GM19397 (cell line): ENCODE measurements around the gene PLCG2.
"Not testable (repeated sequence)": the region's sequence is repeated elsewhere in the genome, so short reads cannot be mapped to it uniquely, and the experiment has no call there.

ENCODE experiments used
- ATAC-seq: cut with Tn5 transposase; IDR thresholded peaks from one replicate; pipeline ENCODE4 v1.9.1; 2021; ENCODE audit warnings: mild to moderate bottlenecking, moderate library complexity; ENCODE audit not compliant: unreplicated experiment

The PLCG2 gene

DNA sequence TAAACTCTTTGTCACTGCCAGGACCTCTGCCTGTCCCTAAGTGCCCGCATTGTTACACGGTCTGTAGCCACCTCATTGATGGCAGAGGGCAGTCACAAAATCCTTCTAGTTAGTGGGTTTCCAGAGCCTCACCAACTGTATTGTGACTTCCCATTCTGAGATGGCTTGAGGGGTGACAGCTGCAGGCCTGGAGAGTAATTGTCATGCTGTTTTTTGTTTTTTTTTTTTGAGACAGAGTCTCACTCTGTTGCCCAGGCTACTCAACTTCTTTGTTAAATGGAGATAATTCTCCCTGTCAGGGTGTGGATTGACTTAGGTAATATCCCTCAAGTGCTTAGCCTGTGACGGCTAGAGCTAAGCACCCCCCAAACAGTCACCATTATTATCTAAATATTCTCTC lies 154.3 kb downstream of the PLCG2 start:
- no peak for ATAC-seq

DNA sequence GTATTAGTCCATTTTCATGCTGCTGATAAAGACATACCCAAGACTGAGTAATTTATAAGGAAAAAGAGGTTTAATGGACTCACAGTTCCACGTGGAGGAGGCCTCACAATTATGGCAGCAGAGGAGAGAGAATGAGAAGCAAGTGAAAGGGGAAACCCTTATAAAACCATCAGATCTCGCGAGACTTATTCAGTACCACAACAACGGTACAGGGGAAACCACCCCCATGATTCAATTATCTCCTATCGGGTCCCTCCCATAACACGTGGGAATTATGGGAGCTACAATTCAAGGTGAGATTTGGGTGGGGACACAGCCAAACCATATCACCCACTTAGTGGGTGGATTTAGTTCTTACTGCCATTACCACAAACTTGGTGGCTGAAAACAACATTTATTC lies 155.6 kb downstream of the PLCG2 start:
- ATAC-seq = not testable (repeated sequence)

DNA sequence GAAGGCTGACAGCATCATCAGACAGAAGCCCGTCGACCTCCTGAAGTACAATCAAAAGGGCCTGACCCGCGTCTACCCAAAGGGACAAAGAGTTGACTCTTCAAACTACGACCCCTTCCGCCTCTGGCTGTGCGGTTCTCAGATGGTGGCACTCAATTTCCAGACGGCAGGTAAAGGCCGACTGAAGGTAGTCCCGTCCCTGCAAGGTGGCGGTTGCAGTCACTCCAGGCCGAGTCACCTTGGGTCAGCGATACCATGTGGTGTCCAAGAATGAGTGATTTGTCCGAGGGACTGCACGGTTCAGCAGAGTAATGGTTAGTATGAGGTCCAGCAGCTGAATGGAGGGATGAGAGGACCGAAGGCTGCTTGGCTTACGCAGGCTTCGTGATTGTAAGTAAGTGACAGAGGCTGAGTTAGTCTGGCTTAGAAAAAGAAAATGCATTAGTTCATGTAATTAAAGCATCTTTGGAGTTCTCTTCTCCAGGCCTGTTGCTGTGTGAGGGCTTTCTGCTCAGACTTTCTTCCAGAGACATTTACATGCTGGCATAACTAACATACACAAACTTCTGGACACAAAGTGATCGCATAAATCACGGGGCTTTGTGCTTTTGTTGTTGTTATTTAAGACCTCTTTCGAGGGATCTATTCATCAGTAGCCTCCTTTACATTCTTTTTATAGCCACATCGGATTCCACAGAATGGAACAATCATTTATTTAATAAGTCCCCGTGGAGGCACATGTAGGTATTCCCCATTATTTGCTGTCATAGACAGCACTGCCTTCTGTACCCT lies 157.3 kb downstream of the PLCG2 start:
- ATAC-seq = no peak

DNA sequence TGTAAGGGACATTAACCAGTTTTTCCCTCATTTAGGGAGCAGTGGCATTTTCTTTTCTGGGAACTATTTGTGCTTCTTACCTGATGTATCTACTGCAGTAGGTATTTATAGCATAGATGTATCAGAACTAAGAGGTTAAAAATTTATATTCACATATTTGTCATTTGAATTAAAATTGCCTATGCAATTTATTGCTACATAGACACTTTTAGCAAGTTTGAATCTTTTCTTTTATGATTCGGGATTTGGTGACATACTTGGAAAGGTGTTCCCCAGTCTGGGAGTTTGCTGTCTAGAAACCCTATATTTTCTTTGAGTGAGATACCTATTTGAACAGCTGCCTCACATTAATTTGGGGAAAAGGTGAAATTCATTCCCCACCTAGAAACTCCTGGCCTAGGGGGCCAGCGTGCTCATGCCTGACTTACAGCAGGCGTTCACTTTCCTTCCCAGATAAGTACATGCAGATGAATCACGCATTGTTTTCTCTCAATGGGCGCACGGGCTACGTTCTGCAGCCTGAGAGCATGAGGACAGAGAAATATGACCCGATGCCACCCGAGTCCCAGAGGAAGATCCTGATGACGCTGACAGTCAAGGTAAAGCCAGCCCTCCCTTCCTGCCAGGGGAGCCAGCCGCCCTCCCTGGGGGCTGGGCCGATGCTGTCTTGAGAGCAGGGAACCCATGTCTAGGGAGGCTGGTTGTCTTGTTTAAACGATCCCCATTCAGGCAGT lies 158.4 kb downstream of the PLCG2 start:
- ATAC-seq = no peak

DNA sequence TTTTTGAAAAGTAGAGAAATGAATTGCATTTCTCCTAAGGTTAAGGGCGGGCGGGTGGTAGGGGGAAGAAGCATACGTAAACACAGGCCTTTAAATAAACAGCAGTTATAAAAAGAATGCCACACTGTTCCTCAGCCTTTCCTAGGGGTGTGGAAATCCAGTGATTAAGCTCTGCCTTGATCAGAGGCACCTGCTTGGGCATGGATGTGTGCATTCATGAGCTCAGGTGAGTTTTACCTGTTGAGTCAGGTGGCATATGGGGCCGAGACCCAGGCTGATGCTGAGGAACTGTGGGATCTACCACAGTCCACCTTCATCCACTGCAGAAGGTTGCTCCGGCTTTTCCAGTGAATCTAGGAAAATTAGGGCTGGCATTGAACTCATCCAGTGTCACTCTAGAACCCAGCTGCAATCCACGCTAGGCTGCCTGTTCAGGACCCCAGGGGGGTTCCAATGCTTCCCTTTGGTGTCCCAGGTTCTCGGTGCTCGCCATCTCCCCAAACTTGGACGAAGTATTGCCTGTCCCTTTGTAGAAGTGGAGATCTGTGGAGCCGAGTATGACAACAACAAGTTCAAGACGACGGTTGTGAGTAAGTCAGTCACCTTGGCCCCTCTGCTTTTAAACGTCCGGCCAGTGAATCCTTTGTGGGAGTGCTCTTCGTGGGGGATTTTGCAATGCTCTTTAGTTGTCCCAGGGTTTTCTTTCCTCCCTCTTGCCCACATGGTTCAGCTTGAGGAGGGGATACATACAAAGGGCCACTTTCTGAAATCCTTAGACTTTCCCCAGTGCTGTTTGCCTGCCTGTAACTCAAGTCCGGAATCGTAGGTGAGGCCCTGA lies 159.5 kb downstream of the PLCG2 start:
- no peak for ATAC-seq

DNA sequence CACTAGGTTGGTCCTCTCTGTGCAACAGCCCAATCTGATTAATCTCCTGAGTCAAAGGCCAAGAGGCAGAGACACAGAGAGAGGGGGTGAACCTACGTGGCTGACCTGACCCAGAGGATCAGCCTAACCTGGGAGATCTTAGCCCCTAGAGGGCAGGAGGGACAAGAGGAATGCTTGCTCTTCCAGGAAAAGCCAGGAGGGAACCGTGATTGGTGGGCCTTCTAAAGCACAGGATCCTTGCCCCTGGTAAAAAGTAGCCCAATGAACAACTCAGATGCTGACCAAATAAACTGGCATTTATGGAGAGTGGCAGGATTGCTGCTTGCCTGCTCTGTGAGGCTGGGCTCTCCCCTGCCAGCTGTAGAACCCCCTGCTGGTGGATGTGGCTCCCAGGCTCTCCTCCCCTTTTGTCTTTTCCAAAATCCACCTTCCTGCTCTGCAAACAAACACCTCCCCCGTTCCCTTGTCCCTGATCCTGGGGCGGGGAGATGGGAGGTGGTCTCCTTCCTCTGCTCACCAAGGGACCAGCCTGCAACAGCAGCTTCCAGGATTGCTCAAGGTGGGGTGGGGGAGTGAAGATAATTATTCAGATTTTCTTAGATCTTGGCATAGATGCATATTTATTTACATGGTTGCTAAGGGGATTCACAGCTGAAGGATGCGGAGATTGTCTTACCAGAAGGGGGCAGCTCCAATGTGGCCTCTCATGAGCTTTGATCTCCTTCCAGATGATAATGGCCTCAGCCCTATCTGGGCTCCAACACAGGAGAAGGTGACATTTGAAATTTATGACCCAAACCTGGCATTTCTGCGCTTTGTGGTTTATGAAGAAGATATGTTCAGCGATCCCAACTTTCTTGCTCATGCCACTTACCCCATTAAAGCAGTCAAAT lies 160.3 kb downstream of the PLCG2 start:
- ATAC-seq = no peak

DNA sequence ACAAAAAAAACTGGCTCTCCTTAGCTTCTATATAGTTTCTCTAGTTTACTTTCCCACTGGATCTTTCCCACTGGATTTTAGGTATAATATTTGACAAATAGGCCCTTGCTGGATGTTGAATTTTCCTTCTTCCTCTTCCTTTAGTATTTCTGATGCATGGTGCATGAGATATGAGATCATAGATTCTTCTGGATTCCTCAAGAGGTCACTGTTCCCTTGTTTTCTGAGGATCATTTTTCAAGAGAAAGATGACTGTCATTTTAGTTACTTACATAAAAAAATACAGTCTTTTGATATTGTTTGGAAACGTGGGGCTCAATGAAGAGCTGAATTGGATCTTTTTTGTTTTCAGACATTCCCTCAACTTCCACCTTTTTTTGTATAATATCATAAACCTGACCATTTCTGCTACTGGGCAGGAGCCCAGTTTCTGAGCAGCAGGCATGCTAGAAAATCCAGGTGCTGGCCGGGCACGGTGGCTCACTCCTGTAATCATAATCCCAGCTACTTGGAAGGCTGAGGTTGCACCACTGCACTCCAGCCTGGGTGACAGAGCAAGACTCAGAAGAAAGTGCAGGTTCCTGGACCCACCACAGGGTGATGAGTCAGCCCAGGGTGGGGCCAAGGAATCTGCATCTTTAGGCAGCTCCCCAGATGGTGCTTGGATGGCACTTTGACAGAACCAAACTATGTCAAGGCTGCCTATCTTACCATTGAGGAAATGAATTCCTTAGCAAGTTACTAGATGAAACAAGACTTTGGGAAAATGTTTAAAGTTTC lies 161.9 kb downstream of the PLCG2 start:
- no peak for ATAC-seq

DNA sequence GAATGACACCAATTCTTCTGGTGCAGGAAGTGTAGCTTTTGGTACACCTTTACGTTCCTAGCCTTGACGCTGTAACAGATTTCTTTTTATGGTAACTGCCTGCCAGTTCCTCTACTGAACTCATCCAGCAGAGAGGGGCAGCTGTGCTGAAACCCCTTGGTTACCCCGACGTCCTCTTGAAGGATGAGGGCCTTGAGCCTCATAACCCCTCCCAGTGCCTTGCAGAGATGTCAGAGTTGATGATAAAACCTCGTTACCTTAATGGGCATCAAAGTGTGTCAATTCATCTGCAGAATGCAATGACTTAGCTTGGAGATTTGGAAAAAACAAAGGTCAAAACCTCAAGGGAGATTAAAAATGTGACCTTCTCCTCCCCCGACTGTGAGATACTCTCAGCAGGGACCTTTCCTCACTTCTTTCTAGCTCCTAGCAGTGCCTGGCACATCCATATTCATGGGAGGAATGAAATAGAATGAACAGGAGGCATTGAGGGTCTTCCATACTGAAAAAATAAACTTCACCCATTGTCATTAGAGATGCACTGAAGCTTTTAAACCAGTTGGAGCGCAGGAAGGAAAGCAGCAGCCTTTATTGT lies 163.0 kb downstream of the PLCG2 start:
- ATAC-seq = no peak

DNA sequence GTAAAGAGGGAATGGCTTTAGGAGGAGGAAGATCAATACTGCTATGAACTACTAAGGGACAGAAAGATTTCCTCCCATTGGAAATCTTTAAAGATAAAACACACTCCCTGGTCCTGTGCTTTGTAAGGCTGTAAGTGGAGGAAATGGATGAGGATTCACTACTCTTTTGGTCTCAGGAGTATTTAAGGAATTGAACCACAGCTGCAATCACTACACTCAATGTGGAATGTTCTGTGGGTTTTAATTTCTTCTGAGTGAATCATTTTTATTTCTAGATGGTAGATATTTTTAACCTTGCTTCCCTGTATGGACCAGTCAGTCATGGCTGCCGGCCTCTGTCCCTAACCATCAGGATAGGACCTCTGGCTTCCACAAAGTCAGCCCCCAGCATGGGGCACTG lies 166.6 kb downstream of the PLCG2 start:
- ATAC-seq = no peak

DNA sequence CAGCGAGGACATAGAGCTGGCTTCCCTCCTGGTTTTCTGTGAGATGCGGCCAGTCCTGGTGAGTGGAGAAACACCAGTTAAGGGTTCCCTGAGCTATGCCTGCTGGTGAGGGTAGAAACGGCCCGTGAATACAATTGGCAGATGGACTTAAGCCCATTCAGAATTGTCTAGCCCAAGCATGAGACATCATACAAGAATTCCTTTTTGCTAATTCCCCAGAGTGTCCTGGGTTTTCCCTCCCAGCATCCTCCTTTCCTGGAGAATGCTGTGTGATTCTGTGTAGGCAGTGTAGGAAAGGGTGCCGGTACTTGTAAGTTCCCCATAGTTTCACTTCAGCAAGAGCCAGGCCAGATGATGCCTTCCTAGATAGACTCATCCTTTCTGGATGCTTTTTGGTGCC lies 167.1 kb downstream of the PLCG2 start:
- ATAC-seq = no peak

DNA sequence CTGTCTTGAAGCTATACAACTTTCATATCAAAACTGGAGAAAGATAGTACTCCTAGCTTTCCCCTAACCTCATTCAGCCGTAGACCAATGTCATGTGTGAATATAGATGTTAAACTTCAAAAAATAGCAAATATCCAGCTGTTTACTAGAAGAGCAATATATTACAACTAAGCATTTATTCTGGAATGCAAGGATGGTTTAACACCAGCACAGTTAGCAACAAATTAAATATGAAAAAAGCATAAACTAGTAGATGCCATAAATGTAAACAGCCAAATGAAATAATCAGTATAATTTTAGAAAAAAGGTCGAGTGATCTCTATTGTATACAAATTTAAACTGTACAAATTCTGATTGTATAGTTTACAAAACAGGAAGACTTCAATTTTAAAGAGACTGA lies 172.5 kb downstream of the PLCG2 start:
- ATAC-seq = no peak

DNA sequence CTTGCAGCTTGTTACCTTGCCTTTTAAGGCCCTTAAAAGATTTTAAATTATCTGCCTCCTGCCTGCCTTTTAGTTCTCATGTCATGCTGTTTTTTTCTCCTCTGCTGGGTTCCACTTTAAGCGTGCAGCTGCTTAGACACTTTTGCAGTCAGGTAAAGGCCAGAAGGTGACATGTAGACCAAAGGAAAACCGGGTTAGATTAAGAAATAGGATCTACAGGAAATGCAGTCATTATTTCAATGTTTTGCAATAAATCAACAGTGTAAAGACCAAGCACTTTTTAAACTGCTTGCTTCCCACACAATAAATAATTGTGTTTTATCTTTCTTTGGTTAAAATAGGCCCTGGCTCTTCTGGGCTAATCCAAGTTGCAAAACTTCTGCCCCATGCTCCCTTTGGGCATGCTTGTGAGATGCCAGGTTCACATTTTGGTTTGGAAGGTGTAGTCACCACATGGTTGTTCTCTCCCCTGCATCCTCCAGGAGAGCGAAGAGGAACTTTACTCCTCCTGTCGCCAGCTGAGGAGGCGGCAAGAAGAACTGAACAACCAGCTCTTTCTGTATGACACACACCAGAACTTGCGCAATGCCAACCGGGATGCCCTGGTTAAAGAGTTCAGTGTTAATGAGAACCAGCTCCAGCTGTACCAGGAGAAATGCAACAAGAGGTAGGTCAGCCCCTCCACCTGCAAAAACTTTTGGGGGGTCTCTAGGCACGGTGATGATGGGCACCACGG lies 177.3 kb downstream of the PLCG2 start:
- ATAC-seq = no peak

DNA sequence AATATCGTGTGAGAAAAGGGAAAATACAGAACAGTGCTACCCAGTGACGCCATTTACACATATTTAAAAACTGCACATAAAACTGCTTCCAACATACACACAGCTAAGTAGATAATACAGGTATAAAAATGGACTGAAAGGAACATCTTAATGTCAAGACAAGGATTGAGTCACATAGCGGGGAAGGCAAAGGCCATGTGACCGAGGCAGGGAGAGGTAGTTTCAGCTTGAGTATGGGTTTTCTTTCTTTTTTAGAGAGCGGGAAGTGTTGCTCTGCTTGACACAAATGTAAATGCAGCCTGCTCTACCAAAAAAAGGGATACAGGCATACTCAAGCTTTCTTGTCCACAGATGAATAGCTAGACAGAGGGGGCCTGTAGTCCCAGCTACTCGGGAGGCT lies 185.7 kb downstream of the PLCG2 start:
- no peak for ATAC-seq

DNA sequence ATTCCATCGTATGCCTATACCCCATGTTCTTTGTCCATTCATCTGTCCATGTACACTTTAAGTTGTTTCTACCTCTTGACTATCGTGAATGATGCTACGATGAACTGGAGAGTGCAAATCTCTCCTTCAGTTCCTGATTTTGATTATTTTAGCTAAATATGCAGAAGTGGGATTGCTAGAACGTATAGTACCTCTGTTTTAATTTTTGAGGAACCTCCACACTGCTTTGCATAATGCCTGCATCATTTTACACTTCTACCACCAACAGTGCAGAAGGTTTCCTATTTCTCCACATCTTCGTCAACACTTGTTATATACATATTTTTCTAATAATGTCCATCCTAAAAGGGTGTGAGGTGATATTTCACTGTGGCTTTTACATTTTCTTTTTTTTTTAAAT lies 188.3 kb downstream of the PLCG2 start:
- no peak for ATAC-seq

DNA sequence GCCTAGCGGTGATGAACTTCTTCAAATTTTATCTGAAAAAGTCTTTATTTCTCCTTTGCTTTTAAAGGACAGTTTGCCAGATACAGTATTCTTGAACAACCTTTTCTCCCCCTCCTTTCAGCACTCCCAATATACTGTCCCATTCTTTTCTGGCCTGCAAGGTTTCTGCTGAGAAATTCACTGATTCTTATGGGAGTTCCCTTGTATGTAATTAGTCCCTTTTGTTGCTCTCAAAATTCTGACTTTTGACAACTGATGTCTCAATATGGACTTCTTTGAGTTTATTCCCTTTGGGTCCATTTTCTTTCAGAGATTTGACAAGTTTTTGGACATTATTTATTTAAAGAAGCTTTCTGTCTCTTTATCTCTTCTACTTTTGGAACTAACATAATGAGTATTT lies 192.8 kb downstream of the PLCG2 start:
- no peak for ATAC-seq

DNA sequence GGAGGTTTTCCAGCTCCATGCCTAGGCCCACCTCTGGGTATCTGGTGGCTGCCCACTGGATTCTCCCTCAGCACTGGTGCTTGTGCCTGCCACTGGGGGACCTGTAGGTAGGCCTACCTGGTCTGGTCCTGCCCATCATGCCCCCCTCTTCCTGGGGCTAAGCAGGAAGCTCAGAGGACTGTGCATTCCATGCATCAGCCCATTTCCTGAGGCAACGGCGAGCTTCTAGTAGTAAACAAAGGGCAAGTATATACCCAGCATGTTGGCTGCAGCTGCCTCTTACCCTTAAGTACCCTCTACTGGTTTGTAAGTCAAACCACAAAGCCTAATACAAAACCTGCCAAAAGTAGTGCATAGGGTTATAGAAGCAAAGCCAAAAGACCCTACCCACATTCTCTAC lies 194.6 kb downstream of the PLCG2 start:
- no peak for ATAC-seq

DNA sequence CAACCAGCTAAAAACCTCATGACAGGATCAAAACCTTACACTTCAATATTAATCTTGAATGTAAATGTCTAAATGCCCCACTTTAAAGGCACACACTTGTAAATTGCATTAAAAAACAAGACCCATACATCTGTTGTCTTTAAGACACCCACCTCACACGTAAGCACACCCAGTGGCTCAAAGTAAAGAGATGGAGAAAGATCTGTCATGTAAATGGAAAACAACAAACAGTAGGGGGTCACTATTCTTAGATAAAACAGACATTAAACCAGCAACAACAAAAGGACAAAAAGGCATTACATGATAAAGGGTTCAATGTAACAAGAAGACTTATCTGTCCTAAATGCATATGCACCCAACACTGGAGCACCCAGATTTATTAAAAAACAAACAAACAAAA lies 196.5 kb downstream of the PLCG2 start:
- no peak for ATAC-seq

DNA sequence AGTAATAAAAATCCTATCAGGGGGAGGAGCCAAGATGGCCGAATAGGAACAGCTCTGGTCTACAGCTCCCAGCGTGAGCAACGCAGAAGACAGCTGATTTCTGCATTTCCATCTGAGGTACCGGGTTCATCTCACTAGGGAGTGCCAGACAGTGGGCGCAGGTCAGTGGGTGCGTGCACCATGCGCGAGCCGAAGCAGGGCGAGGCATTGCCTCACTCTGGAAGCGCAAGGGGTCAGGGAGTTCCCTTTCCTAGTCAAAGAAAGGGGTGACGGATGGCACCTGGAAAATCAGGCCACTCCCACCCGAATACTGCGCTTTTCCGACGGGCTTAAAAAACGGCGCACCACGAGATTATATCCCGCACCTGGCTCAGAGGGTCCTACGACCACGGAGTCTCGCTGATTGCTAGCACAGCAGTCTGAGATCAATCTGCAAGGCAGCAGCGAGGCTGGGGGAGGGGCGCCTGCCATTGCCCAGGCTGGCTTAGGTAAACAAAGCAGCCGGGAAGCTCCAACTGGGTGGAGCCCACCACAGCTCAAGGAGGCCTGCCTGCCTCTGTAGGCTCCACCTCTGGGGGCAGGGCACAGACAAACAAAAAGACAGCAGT lies 198.3 kb downstream of the PLCG2 start:
- not testable (repeated sequence) for ATAC-seq
